Stimulated activated CD4-positive, alpha-beta T cell treated with anti-CD3 and anti-CD28 coated beads, TNF-alpha, amount 100 ng/mL, for 4 hours (primary cell): ENCODE results near the gene ECPAS.
"Not testable (repeated sequence)": the region's sequence is repeated elsewhere in the genome, so short reads cannot be mapped to it uniquely, and the experiment has no call there.

Source experiments
- DNase-seq, 3 experiments: peaks; one replicate each; pipeline ENCODE4 v3.0.0-alpha.2; 2020; ENCODE audit warnings: low read depth in 3 of 3

ECPAS gene

GRCh38 chr9:111349766-111350165 is 134.4 kb downstream of the ECPAS start:
- no peak for DNase-seq

GRCh38 chr9:111348821-111349271 is 135.3 kb downstream of the ECPAS start:
- DNase-seq: no peak

- not testable (repeated sequence) for DNase-seq
Observed at GRCh38 chr9:111334318-111334863, 149.8 kb downstream of the ECPAS start.

GRCh38 chr9:111330124-111330523 is 154.1 kb downstream of the ECPAS start, which contains the start of gene OR2K2:
TSS of gene OR2K2 (minus strand) at chr9:111330224. CDS start at chr9:111328433, 1,791 bp downstream.
- no peak for DNase-seq

- no peak for DNase-seq
Observed at GRCh38 chr9:111320631-111321030, 163.6 kb downstream of the ECPAS start.

GRCh38 chr9:111316796-111317195 is 167.4 kb downstream of the ECPAS start:
- DNase-seq: no peak
